CD4-positive, alpha-beta T cell treated with Interleukin-17A for 1 hour (primary cell): ENCODE results near the gene STAM2.

Experiments
- DNase-seq: peaks from one replicate; pipeline ENCODE4 v3.0.0-alpha.2; 2020

STAM2 gene

GRCh38 chr2:152068226-152068625 is 107.3 kb downstream of the STAM2 start:
- no peak for DNase-seq

- no peak for DNase-seq
Measured at GRCh38 chr2:152067823-152068222, 107.7 kb downstream of the STAM2 start.
